Adrenal gland (tissue), 12 donors: ENCODE measurements around the gene RPAP3. TPM values are rescaled to one million over a fixed set of nuclear protein-coding genes. Genes with fewer than 3 reads are reported as not detected.

Experiments
- DNase-seq, 7 donors: peaks; one replicate each; pipeline ENCODE4 v3.0.0-alpha.2; 2019 to 2020
- H3K27ac ChIP-seq, 5 donors: fragments of 200-600 bp; sonication (generic) in 4 of 5; 1 replicate in 3 of 5; 2 replicates in 2 of 5; pipeline versions ENCODE4 v1.5.1 to v1.8.0; 2016 to 2020; ENCODE audit warnings: mild to moderate bottlenecking in 1 of 5
- H3K27me3 ChIP-seq: fragments of 200-600 bp; 2 replicates; pipeline ENCODE4 v1.8.0; 2021
- H3K36me3 ChIP-seq, 2 donors: fragments of 200-600 bp; replicated peaks in 1 of 2; 1 replicate in 1 of 2; 2 replicates in 1 of 2; pipeline versions ENCODE4 v1.5.1 to v1.8.0; 2018 to 2022
- H3K4me1 ChIP-seq, 2 donors: fragments of 200-600 bp; replicated peaks in 1 of 2; 1 replicate in 1 of 2; 2 replicates in 1 of 2; pipeline versions ENCODE4 v1.5.1 to v1.8.0; 2018 to 2021
- H3K4me3 ChIP-seq, 4 donors: fragments of 200-600 bp; sonication (generic) in 3 of 4; one replicate each; pipeline ENCODE4 v1.5.1; 2016 to 2018
- H3K9me3 ChIP-seq, 3 donors: fragments of 200-600 bp; sonication (generic) in 1 of 3; replicated peaks in 1 of 3; 1 replicate in 2 of 3; 2 replicates in 1 of 3; pipeline versions ENCODE4 v1.5.1 to v1.8.0; 2016 to 2021
- POLR2A ChIP-seq, 2 donors: fragments of 450-650 bp; IDR thresholded peaks; one replicate each; pipeline ENCODE4 v1.6.1; 2017; ENCODE audit warnings: antibody characterized with exemption in 2 of 2, mild to moderate bottlenecking in 2 of 2, moderate library complexity in 1 of 2
- WGBS, 4 donors: extraction: QIAGEN DNeasy Blood & Tissue Kit in 2 of 4; methylation state at CpG; one replicate each; pipeline versions ENCODE4 v1.1.5 to v1.1.7; 2013 to 2017; 5-methylcytosine and 5-hydroxymethylcytosine counted together
- intact Hi-C, 2 donors: fragments of 100-400 bp; cut with DNase I; formaldehyde crosslinking; loops; one replicate each; pipeline versions ENCODE4 v1.14.1 to v1.15.0; 2022 to 2023
- polyA plus RNA-seq, 3 donors: library from polyadenylated mRNA; stranded (reverse); fragments of 200-250 nt in 2 of 3; fragments of 350-450 nt in 1 of 3; fragmentation: Illumina TruSeq in 1 of 3; extraction: RNeasy Lipid Tissue Mini Kit (QIAGEN cat#74804) in 1 of 3; gene quantifications; one replicate each; pipeline ENCODE4 v1.2.3, GENCODE V29; 2013 to 2014
- total RNA-seq, 9 donors: library from RNA; depleted of rRNA in 4 of 9; stranded (reverse); fragments of >200 nt in 4 of 9; fragments of 120-200 nt in 1 of 9; fragmentation: NEBNext Ultra II Directional in 1 of 9; extraction: Animal tissue kit (Norgen Biotek cat#: 25700) in 1 of 9; gene quantifications; one replicate each; pipeline versions ENCODE4 v1.1.0 to v1.2.4, GENCODE V29; 2013 to 2023
- TF ChIP-seq, protein P1 (sequence below), 6 experiments: fragments of 450-650 bp in 4 of 6; fragments of 200-600 bp in 2 of 6; sonication (generic) in 1 of 6; IDR thresholded peaks; 1 replicate in 5 of 6; 2 replicates in 1 of 6; pipeline versions ENCODE4 v1.5.1 to v1.8.0; 2016 to 2021; ENCODE audit warnings: antibody characterized with exemption in 6 of 6, mild to moderate bottlenecking in 2 of 6, moderate library complexity in 1 of 6
- donor health status: healthy with polysubstance abuse.
- donor health status: Bipolar disorder and iron deficiency.
- donor health status: DM: yes; HTN: yes; CAD: no.
- donor health status: DM: no; HTN: no; CAD: no.
- donor health status: DM: no; HTN: no; CAD: no.
- donor health status: DM: yes; HTN: yes; CAD: no.

RPAP3 gene
- total and polyA plus RNA-seq, 12 donors, result 7.3 to 56.1 (median 16.7) TPM

DNA sequence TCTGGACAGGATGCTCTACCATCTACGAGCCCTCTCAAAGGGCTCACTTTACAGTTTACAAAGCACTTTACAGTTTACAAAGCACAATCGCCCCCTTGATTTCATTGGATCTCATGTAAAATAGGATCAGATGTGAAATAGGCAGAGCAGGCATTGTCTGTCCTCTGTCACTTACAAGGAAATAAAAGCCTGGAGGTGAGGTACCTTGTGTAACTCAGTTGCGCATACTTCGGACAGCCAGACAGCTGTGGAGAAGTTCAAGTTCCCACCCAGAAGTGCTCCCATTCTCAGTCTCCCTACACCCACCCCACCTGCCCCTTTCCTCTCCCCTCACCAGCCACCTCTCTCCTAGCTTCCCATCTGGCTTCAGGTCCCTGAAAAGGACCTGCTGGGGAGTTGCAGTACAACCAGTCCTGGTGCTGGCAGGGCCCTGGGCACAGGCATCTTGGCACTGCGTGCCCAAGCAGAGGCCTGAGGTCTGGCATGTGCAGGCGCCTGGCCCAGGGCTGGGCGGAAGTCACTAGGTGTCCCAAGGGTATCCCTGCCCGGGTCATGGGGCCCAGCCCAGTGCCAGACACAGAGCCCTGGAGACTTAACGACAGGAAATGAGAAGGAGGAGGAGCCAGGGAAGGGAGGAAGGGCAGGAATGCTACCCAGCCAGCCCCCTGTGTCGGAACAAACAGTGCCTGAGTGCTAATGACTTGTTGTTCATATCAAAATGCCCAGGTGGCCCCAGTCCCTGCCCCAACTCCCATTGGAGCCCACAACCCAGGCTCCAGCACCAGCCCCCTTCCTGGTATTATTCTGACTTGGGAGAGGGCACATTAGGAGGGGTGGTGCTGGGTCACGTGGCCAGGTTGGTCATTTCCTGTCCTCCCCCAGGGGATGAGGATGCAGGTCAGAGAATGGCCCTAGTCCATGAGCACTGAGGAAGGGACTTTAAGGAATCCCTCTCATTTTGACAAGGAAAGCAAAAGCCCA lies 47.5 kb upstream of the RPAP3 start:
- 61 to 70% (median 69%) methylated on average over 10 to 11 of the region's 11 CpGs for WGBS, 4 donors
- Histone ChIP-seq H3K27ac (peak overlapping the region in 3 of 5 donors; percentile 37 to 72 (median 59)), H3K27me3 (no peaks in the 10 kb centered on the region), H3K36me3 (no peaks in the 10 kb centered on the region), H3K9me3 (no peaks in the 10 kb centered on the region), H3K4me1 (peaks cover 2 to 5% of the 10 kb centered on the region in 2 donors), H3K4me3 (no peak overlapping the region)
- DNase-seq, result peak in 4 of 7 donors; percentile 40 to 76 (median 54)
- intact Hi-C loops, result no loop called here
- TF ChIP-seq, protein P1, sequence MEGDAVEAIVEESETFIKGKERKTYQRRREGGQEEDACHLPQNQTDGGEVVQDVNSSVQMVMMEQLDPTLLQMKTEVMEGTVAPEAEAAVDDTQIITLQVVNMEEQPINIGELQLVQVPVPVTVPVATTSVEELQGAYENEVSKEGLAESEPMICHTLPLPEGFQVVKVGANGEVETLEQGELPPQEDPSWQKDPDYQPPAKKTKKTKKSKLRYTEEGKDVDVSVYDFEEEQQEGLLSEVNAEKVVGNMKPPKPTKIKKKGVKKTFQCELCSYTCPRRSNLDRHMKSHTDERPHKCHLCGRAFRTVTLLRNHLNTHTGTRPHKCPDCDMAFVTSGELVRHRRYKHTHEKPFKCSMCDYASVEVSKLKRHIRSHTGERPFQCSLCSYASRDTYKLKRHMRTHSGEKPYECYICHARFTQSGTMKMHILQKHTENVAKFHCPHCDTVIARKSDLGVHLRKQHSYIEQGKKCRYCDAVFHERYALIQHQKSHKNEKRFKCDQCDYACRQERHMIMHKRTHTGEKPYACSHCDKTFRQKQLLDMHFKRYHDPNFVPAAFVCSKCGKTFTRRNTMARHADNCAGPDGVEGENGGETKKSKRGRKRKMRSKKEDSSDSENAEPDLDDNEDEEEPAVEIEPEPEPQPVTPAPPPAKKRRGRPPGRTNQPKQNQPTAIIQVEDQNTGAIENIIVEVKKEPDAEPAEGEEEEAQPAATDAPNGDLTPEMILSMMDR (IDR thresholded peaks at IDR 0.05), result no peak
- TF ChIP-seq POLR2A (IDR thresholded peaks at IDR 0.05), result no peak

DNA sequence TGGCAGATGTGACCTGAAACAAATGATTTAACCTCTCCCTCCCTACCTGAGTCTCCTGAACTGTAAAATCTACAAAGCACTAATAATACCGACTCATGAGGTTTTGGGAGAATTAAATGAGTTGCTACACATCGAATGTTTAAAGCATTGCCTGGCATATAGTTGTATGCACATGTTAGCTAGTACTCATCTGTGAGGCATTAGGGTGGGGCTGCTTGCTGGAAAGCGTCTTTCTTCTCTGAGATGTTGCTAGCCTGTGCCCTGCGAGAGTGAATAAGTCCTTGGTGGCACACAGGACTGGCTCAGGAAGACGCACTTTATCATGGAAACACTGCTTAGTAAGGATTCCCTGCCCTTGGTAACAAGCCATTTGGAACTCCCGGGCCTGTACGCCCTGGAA lies 46.7 kb upstream of the RPAP3 start:
- Histone ChIP-seq H3K27ac (peak overlapping the region in 3 of 5 donors; percentile 19 to 72 (median 59)), H3K9me3 (no peaks in the 10 kb centered on the region), H3K36me3 (no peaks in the 10 kb centered on the region), H3K27me3 (no peaks in the 10 kb centered on the region), H3K4me1 (peaks cover 0 to 3% of the 10 kb centered on the region in 2 donors), H3K4me3 (no peak overlapping the region)
- 85 to 89% (median 87%) methylated on average over 5 to 7 of the region's 7 CpGs for WGBS, 4 donors
- intact Hi-C loops, result no loop called here
- TF ChIP-seq POLR2A (IDR thresholded peaks at IDR 0.05), result no peak
- TF ChIP-seq, protein P1 (IDR thresholded peaks at IDR 0.05), result no peak
- DNase-seq, result no peak

DNA sequence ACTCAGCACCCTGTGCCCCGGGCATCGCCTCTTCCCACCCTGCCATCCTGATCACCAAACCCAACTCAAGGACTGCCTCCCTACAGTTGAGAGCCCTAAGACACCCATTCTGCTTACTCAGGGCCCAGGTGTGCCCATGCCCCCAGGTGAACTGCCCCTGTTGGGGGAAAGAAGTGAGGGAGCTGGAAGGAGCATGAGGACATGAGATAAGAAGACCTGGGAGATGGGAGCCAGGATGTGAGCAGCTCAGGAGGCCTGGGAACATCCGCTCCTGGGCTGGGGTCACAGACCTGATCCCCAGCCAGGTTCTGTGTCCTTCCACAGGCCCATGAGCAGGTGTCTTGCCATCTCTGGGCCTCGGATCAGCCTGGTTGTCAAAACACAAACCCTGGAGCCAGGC lies 46.3 kb upstream of the RPAP3 start:
- no peak for TF ChIP-seq POLR2A (IDR thresholded peaks at IDR 0.05)
- TF ChIP-seq, protein P1 (IDR thresholded peaks at IDR 0.05), result no peak
- no peak overlapping the region for H3K27ac ChIP-seq
- H3K27me3 ChIP-seq, result no peaks in the 10 kb centered on the region
- H3K4me1 ChIP-seq, result no peaks in the 10 kb centered on the region
- H3K36me3 ChIP-seq, result no peaks in the 10 kb centered on the region
- no peak for DNase-seq
- H3K4me3 ChIP-seq, result no peak overlapping the region
- WGBS, 4 donors, result 86 to 92% (median 88%) methylated on average over 4 of the region's 4 CpGs
- intact Hi-C loops, result no loop called here
- H3K9me3 ChIP-seq, result no peaks in the 10 kb centered on the region

DNA sequence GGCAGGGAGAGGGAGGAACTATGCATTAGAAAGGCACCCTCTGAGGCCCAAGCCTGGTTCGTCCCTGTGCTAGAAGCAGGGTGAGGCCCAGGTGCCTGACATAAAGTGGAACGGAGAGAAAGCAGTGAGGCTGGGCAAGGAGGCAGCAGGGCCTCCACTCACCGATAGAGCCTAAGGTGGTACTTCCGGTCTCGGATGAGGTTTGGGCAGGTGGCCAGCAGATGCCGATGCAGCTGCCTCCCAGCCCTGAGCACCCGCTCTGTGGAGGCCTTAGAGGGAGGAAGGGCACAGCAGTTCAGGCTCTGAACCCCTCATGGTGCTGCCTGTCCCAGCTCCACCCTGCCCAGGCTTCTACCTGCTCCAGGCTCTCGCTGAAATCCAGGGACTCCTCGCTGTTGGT lies 45.7 kb upstream of the RPAP3 start:
- no peaks in the 10 kb centered on the region for H3K27me3 ChIP-seq
- H3K36me3 ChIP-seq, result no peaks in the 10 kb centered on the region
- intact Hi-C loops, result no loop called here
- H3K4me3 ChIP-seq, result no peak overlapping the region
- no peak for DNase-seq
- no peak for TF ChIP-seq POLR2A (IDR thresholded peaks at IDR 0.05)
- TF ChIP-seq, protein P1 (IDR thresholded peaks at IDR 0.05), result no peak
- 88 to 94% (median 89%) methylated on average over 6 to 9 of the region's 9 CpGs for WGBS, 4 donors
- no peaks in the 10 kb centered on the region for H3K4me1 ChIP-seq
- H3K27ac ChIP-seq, result no peak overlapping the region
- no peaks in the 10 kb centered on the region for H3K9me3 ChIP-seq
